K562 (cell line): ENCODE data around the gene BLID. TPM values are rescaled to one million over a fixed set of nuclear protein-coding genes. Genes with fewer than 3 reads are reported as not detected.

Experiments used
- ATAC-seq: fragments of 200-7000 bp; cut with Tn5 transposase; 3 replicates; pipeline ENCODE4 v1.9.1; 2020; ENCODE audit warnings: moderate library complexity
- BruUV-seq: library from RNA; stranded (reverse); fragments of 400-500 nt; replicated peaks from 2 replicates; lab custom pipeline; 2021; lab: Mats Ljungman, UMichigan
- CTCF ChIA-PET: fragments of 300-600 bp; formaldehyde crosslinking; extraction: SDS; loops from one replicate; lab custom pipeline; 2021; ENCODE audit warnings: low intra/inter-chr PET ratio; lab: Yijun Ruan, JAX
- POLR2A ChIA-PET: fragments of 300-600, 350-650 bp; sonication (Branson Sonifier 250); formaldehyde crosslinking; extraction: SDS; loops from one replicate; lab custom pipeline; 2021; ENCODE audit warnings: antibody characterized with exemption, inconsistent platforms; lab: Yijun Ruan, JAX
- DNase-seq, 4 experiments: peaks; one replicate each; pipeline versions ENCODE4 v3.0.0 to v3.0.0-alpha.2; 2011 to 2018; ENCODE audit warnings: low spot score in 3 of 4, mixed read lengths in 3 of 4; ENCODE audit errors: extremely low read depth in 1 of 4
- FAIRE-seq: peaks from 2 replicates; lab custom pipeline; 2011; peaks lifted over from hg19 to GRCh38; lab: Jason Lieb, UNC
- H2AFZ ChIP-seq: 2 replicates; pipeline ENCODE4 v1.6.0; 2011; ENCODE audit warnings: low read depth, low read length, control low read depth, inconsistent platforms
- H3K27ac ChIP-seq: fragments of 200-600 bp; 3 replicates; pipeline ENCODE4 v1.8.0; 2011; ENCODE audit warnings: low read depth, mild to moderate bottlenecking, control low read depth, inconsistent platforms, low read length, moderate library complexity, mixed read lengths; ENCODE audit errors: extremely low read depth
- H3K27me3 ChIP-seq, 2 experiments: fragments of 300-600 bp in 1 of 2; 2 replicates in 1 of 2; 3 replicates in 1 of 2; pipeline versions ENCODE4 v1.6.0 to v1.8.0; 2011; ENCODE audit warnings: inconsistent platforms in 2 of 2, low read length in 2 of 2, mild to moderate bottlenecking in 1 of 2, mixed read lengths in 1 of 2, moderate library complexity in 1 of 2; ENCODE audit not compliant: control insufficient read depth in 2 of 2, insufficient read depth in 2 of 2
- H3K36me3 ChIP-seq: fragments of 300-600 bp; 3 replicates; pipeline ENCODE4 v1.8.0; 2011; ENCODE audit warnings: mild to moderate bottlenecking, low read length, inconsistent platforms; ENCODE audit not compliant: control insufficient read depth, insufficient read depth
- H3K4me1 ChIP-seq, 2 experiments: fragments of 200-600 bp in 1 of 2; replicated peaks in 1 of 2; 2 replicates in 1 of 2; 3 replicates in 1 of 2; pipeline versions ENCODE4 v1.5.1 to v1.8.0; 2011; ENCODE audit warnings: inconsistent platforms in 2 of 2, low read length in 2 of 2, mild to moderate bottlenecking in 1 of 2, mixed read lengths in 1 of 2, moderate library complexity in 1 of 2; ENCODE audit not compliant: control insufficient read depth in 2 of 2, insufficient read depth in 2 of 2
- H3K4me2 ChIP-seq: 2 replicates; pipeline ENCODE4 v1.6.1; 2011; ENCODE audit warnings: low read length, control low read depth, inconsistent platforms, mixed read lengths; ENCODE audit not compliant: insufficient read depth
- H3K4me3 ChIP-seq: fragments of 200-600 bp; sonication (generic), shearing (Covaris generic); 2 replicates; pipeline ENCODE4 v1.5.1; 2016; ENCODE audit warnings: control low read depth, inconsistent platforms
- H3K79me2 ChIP-seq: fragments of 200-600 bp; 3 replicates; pipeline ENCODE4 v1.8.0; 2011; ENCODE audit warnings: low read length, inconsistent platforms; ENCODE audit not compliant: control insufficient read depth, insufficient read depth
- H3K9ac ChIP-seq, 2 experiments: 2 replicates each; pipeline versions ENCODE4 v1.6.0 to v1.6.1; 2011; ENCODE audit warnings: low read depth in 2 of 2, low read length in 2 of 2, control low read depth in 1 of 2, inconsistent platforms in 1 of 2, mild to moderate bottlenecking in 1 of 2, mixed read lengths in 1 of 2; ENCODE audit not compliant: insufficient read depth in 1 of 2
- H3K9me1 ChIP-seq: one replicate; pipeline ENCODE4 v1.6.0; 2011; ENCODE audit warnings: inconsistent platforms, mild to moderate bottlenecking, low read length, moderate library complexity; ENCODE audit not compliant: control insufficient read depth, insufficient read depth
- H3K9me3 ChIP-seq: replicated peaks from 2 replicates; pipeline ENCODE4 v1.5.1; 2011; ENCODE audit warnings: low read depth, low read length, inconsistent platforms; ENCODE audit not compliant: control insufficient read depth, insufficient read depth
- H4K20me1 ChIP-seq: replicated peaks from 2 replicates; pipeline ENCODE4 v1.6.1; 2011; ENCODE audit warnings: low read length, inconsistent platforms, mixed read lengths; ENCODE audit not compliant: control insufficient read depth, insufficient read depth
- ATF3 ChIP-seq, 2 experiments: fragments of 450-650 bp in 1 of 2; sonication (generic) in 1 of 2; formaldehyde crosslinking in 1 of 2; IDR thresholded peaks in 1 of 2; conservative IDR thresholded peaks in 1 of 2; 2 replicates each; pipeline versions ENCODE4 v1.6.1 to v1.8.1; 2016 to 2023; ENCODE audit warnings: mild to moderate bottlenecking in 2 of 2, moderate library complexity in 2 of 2, inconsistent platforms in 1 of 2, missing genetic modification reagents in 1 of 2
- C11orf30 ChIP-seq: fragments of 450-650 bp; IDR thresholded peaks from 2 replicates; pipeline ENCODE4 v1.6.1; 2016; ENCODE audit warnings: low read depth, mild to moderate bottlenecking
- DPF2 ChIP-seq: fragments of 450-650 bp; IDR thresholded peaks from 2 replicates; pipeline ENCODE4 v1.6.1; 2016
- EP400 ChIP-seq: fragments of 450-650 bp; IDR thresholded peaks from 2 replicates; pipeline ENCODE4 v1.6.1; 2017; ENCODE audit warnings: antibody characterized with exemption, mild to moderate bottlenecking, moderate library complexity
- ETV1 ChIP-seq: fragments of 450-650 bp; conservative IDR thresholded peaks from 2 replicates; pipeline ENCODE4 v1.6.1; 2016; ENCODE audit warnings: missing genetic modification characterization, control low read depth, low read depth, missing compliant biosample characterization
- NFIC ChIP-seq: fragments of 450-650 bp; IDR thresholded peaks from 2 replicates; pipeline ENCODE4 v1.6.1; 2017; ENCODE audit warnings: mild to moderate bottlenecking, inconsistent platforms
- NR2C2 ChIP-seq, 2 experiments: fragments of 200-800 bp in 1 of 2; sonication (Bioruptor generic) in 1 of 2; sonication (generic) in 1 of 2; formaldehyde crosslinking in 1 of 2; IDR thresholded peaks; 2 replicates each; pipeline versions ENCODE4 v1.6.1 to v1.8.0; 2016 to 2022; ENCODE audit warnings: mild to moderate bottlenecking in 1 of 2, missing compliant biosample characterization in 1 of 2, missing genetic modification characterization in 1 of 2, missing genetic modification reagents in 1 of 2
- PCBP2 ChIP-seq: fragments of 200-400 bp; formaldehyde crosslinking; IDR thresholded peaks from 2 replicates; pipeline ENCODE4 v1.6.1; 2018; ENCODE audit warnings: low read length, low read depth, mild to moderate bottlenecking, moderate library complexity; ENCODE audit not compliant: poor library complexity, severe bottlenecking
- POLR2A ChIP-seq: fragments of 450-650 bp; conservative IDR thresholded peaks from 2 replicates; pipeline ENCODE4 v1.6.1; 2016
- RNF219 ChIP-seq: fragments of 250-450 bp; sonication (Bioruptor Pico); IDR thresholded peaks from 2 replicates; pipeline ENCODE4 v1.5.0; 2022; ENCODE audit warnings: mild to moderate bottlenecking
- ZBTB11 ChIP-seq, 3 experiments: fragments of 200-800 bp in 1 of 3; fragments of 250-450 bp in 1 of 3; fragments of 450-650 bp in 1 of 3; sonication (Bioruptor Pico) in 1 of 3; sonication (Bioruptor generic) in 1 of 3; formaldehyde crosslinking in 1 of 3; IDR thresholded peaks; 2 replicates each; pipeline versions ENCODE4 v1.6.1 to v1.8.0; 2016 to 2022; ENCODE audit warnings: mild to moderate bottlenecking in 2 of 3, missing genetic modification characterization in 2 of 3, missing compliant biosample characterization in 1 of 3, moderate library complexity in 1 of 3
- ZNF165 ChIP-seq: fragments of 250-450 bp; sonication (Bioruptor Pico); IDR thresholded peaks from 2 replicates; pipeline ENCODE4 v1.4.0; 2020; ENCODE audit warnings: borderline replicate concordance
- WGBS: fragments of 100-300 bp; shearing (Covaris generic); methylation state at CpG from one replicate; pipeline ENCODE4 v1.1.6; 2016; ENCODE audit warnings: low coverage, mixed read lengths; ENCODE audit not compliant: insufficient coverage; ENCODE audit errors: missing lambda C conversion rate; 5-methylcytosine and 5-hydroxymethylcytosine counted together
- in situ Hi-C: fragments of 300-500 bp; cut with MboI; formaldehyde crosslinking; loops from 4 replicates; pipeline ENCODE4 v1.15.0; 2018; ENCODE audit warnings: inconsistent platforms, mixed read lengths
- intact Hi-C: fragments of 100-400 bp; cut with micrococcal nuclease; formaldehyde crosslinking; loops from 2 replicates; pipeline ENCODE4 v1.14.2; 2022
- polyA plus RNA-seq, 8 experiments: library from polyadenylated mRNA; depleted of rRNA in 4 of 8; stranded (reverse) in 5 of 8; unstranded in 3 of 8; fragments of >200 nt; fragmentation: Nextera tagmentation in 2 of 8; fragmentation: Illumina TruSeq in 1 of 8; extraction: Ambion mirVana in 2 of 8; extraction: Trizol in 1 of 8; gene quantifications; 2 replicates each; pipeline versions ENCODE4 v1.2.1 to v1.2.3, GENCODE V29; 2011 to 2014; ENCODE audit warnings: inconsistent platforms in 1 of 8, missing spikeins in 1 of 8
- total RNA-seq, 7 experiments: library from RNA; depleted of rRNA in 6 of 7; stranded (reverse); fragments of >200 nt in 6 of 7; fragmentation: Illumina TruSeq in 2 of 7; extraction: Trizol in 2 of 7; gene quantifications; 2 replicates each; pipeline versions ENCODE4 v1.2.1 to v1.2.3, GENCODE V29; 2011 to 2021; ENCODE audit warnings: low replicate concordance in 1 of 7
- TF ChIP-seq, protein P1 (sequence below): fragments of 250-450 bp; sonication (Bioruptor Pico); IDR thresholded peaks from 2 replicates; pipeline ENCODE4 v1.4.0; 2020; ENCODE audit warnings: borderline replicate concordance

BLID gene
- total and polyA plus RNA-seq, 9 of the 15 experiments (the other 6 are each of a cell fraction or from before 2014, with no cell fraction given), result not detected

GRCh38 chr11:122094836-122095235 is 21.2 kb downstream of the BLID start:
- Histone ChIP-seq H3K4me1 (no peaks in the 10 kb centered on the region), H3K9ac (no peak overlapping the region), H4K20me1 (no peaks in the 10 kb centered on the region), H3K27me3 (no peaks in the 10 kb centered on the region), H3K79me2 (no peaks in the 10 kb centered on the region), H3K9me1 (no peaks in the 10 kb centered on the region), H3K9me3 (no peaks in the 10 kb centered on the region), H3K36me3 (no peaks in the 10 kb centered on the region), H2AFZ (no peak overlapping the region), H3K4me3 (no peak overlapping the region), H3K27ac (no peak overlapping the region), H3K4me2 (no peak overlapping the region)
- no peak for FAIRE-seq
- POLR2A ChIA-PET, result no interaction called here
- no TSS peak for BruUV-seq
- no peak for DNase-seq
- in situ Hi-C loops (no loop called here), intact Hi-C loops (no loop called here)
- 0% methylated on average over 4 of the region's 4 CpGs for WGBS
- ATAC-seq, result no peak
- CTCF ChIA-PET, result no interaction called here
- no peak for TF ChIP-seq RNF219 (CRISPR knock-in tag)
- TF ChIP-seq ZNF165, result no peak
- no peak for TF ChIP-seq NFIC
- TF ChIP-seq, protein P1, sequence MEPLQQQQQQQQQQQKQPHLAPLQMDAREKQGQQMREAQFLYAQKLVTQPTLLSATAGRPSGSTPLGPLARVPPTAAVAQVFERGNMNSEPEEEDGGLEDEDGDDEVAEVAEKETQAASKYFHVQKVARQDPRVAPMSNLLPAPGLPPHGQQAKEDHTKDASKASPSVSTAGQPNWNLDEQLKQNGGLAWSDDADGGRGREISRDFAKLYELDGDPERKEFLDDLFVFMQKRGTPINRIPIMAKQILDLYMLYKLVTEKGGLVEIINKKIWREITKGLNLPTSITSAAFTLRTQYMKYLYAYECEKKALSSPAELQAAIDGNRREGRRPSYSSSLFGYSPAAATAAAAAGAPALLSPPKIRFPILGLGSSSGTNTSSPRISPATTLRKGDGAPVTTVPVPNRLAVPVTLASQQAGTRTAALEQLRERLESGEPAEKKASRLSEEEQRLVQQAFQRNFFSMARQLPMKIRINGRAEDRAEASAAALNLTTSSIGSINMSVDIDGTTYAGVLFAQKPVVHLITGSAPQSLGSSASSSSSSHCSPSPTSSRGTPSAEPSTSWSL, result no peak
- TF ChIP-seq DPF2, result no peak
- no peak for TF ChIP-seq POLR2A
- TF ChIP-seq NR2C2 (CRISPR knock-in tag; IDR thresholded peaks at IDR 0.05), result no peak
- TF ChIP-seq NR2C2 (tag; IDR thresholded peaks at IDR 0.05), result no peak
- TF ChIP-seq ZBTB11 (CRISPR knock-in tag; IDR thresholded peaks at IDR 0.05), result no peak
- TF ChIP-seq C11orf30, result no peak
- TF ChIP-seq PCBP2, result no peak
- TF ChIP-seq ETV1, result no peak
- no peak for TF ChIP-seq EP400
- TF ChIP-seq ATF3 (IDR thresholded peaks at IDR 0.05), result no peak
- TF ChIP-seq ATF3 (CRISPR knock-in tag; conservative IDR thresholded peaks at IDR 0.05), result no peak
